Glomerular visceral epithelial cell (primary cell): ENCODE results near the gene ATP11B.
"Not testable (repeated sequence)": the region's sequence is repeated elsewhere in the genome, so short reads cannot be mapped to it uniquely, and the experiment has no call there.

Experiments
- DNase-seq: peaks from one replicate; pipeline ENCODE4 v3.0.0-alpha.2; 2016; ENCODE audit errors: extremely low spot score

Gene ATP11B

GRCh38 chr3:182795389-182795782 is 2.1 kb downstream of the ATP11B start:
- peak; percentile 36 for DNase-seq

- DNase-seq = no peak
Observed at GRCh38 chr3:182796310-182796709, 3.0 kb downstream of the ATP11B start.

GRCh38 chr3:182797876-182798275 is 4.6 kb downstream of the ATP11B start:
- no peak for DNase-seq

GRCh38 chr3:182799143-182799542 is 5.8 kb downstream of the ATP11B start:
- DNase-seq = not testable (repeated sequence)

GRCh38 chr3:182800508-182800907 is 7.2 kb downstream of the ATP11B start:
- no peak for DNase-seq

GRCh38 chr3:182802413-182803390 is 9.4 kb downstream of the ATP11B start:
- no peak for DNase-seq

GRCh38 chr3:182803596-182803995 is 10.3 kb downstream of the ATP11B start:
- DNase-seq = no peak

GRCh38 chr3:182807061-182807460 is 13.8 kb downstream of the ATP11B start:
- DNase-seq = no peak

- DNase-seq = no peak
Observed at GRCh38 chr3:182808041-182808770, 14.9 kb downstream of the ATP11B start.

- DNase-seq = no peak
Observed at GRCh38 chr3:182809531-182809930, 16.2 kb downstream of the ATP11B start.

GRCh38 chr3:182810574-182811268 is 17.4 kb downstream of the ATP11B start:
- DNase-seq = no peak

GRCh38 chr3:182811269-182811596 is 17.9 kb downstream of the ATP11B start:
- no peak for DNase-seq

- no peak for DNase-seq
Observed at GRCh38 chr3:182812123-182812522, 18.8 kb downstream of the ATP11B start.

- DNase-seq = peak; percentile 44
Observed at GRCh38 chr3:182814419-182815062, 21.2 kb downstream of the ATP11B start.

- DNase-seq = no peak
Observed at GRCh38 chr3:182816181-182816580, 22.9 kb downstream of the ATP11B start.

GRCh38 chr3:182818296-182818978 is 25.1 kb downstream of the ATP11B start:
- no peak for DNase-seq

- DNase-seq = no peak
Observed at GRCh38 chr3:182821221-182821981, 28.1 kb downstream of the ATP11B start.

- DNase-seq = not testable (repeated sequence)
Observed at GRCh38 chr3:182822260-182822659, 29.0 kb downstream of the ATP11B start.

GRCh38 chr3:182824957-182825356 is 31.7 kb downstream of the ATP11B start:
- no peak for DNase-seq

- DNase-seq = no peak
Observed at GRCh38 chr3:182829761-182830405, 36.6 kb downstream of the ATP11B start.
